GM12878 (cell line): Measurements from ENCODE around the gene MFSD8. TPM values are rescaled to one million over a fixed set of nuclear protein-coding genes. Genes with fewer than 3 reads are reported as not detected.

Experiments used
- BCL3 ChIP-seq: IDR thresholded peaks from 2 replicates; pipeline ENCODE4 v1.6.1; 2011; ENCODE audit warnings: borderline replicate concordance, low read depth, mild to moderate bottlenecking, moderate library complexity, low read length; ENCODE audit not compliant: insufficient read depth, poor library complexity, severe bottlenecking
- HDAC2 ChIP-seq: fragments of 200-600 bp; sonication (generic); IDR thresholded peaks from 2 replicates; pipeline ENCODE4 v1.6.1; 2017
- HSF1 ChIP-seq: fragments of 150-350 bp; IDR thresholded peaks from 2 replicates; pipeline ENCODE4 v1.6.1; 2014; ENCODE audit warnings: mild to moderate bottlenecking, low read depth, low read length
- IRF3 ChIP-seq: fragments of 450-650 bp; IDR thresholded peaks from 2 replicates; pipeline ENCODE4 v1.6.1; 2014; ENCODE audit warnings: mild to moderate bottlenecking
- IRF4 ChIP-seq: IDR thresholded peaks from 2 replicates; pipeline ENCODE4 v1.6.1; 2011; ENCODE audit warnings: low read depth, low read length
- NFYA ChIP-seq: IDR thresholded peaks from 2 replicates; pipeline ENCODE4 v1.6.1; 2011; ENCODE audit warnings: low read depth, mild to moderate bottlenecking, low read length, improper control_type of control experiment, borderline replicate concordance
- RAD51 ChIP-seq: fragments of 450-650 bp; IDR thresholded peaks from 2 replicates; pipeline ENCODE4 v1.6.1; 2016; ENCODE audit warnings: moderate library complexity, mild to moderate bottlenecking, inconsistent platforms
- RFX5 ChIP-seq: IDR thresholded peaks from 2 replicates; pipeline ENCODE4 v1.6.1; 2011; ENCODE audit warnings: low read depth, low read length, improper control_type of control experiment
- SMAD1 ChIP-seq: fragments of 450-650 bp; IDR thresholded peaks from 2 replicates; pipeline ENCODE4 v1.6.1; 2018; ENCODE audit warnings: mild to moderate bottlenecking, low read depth; ENCODE audit not compliant: partially characterized antibody
- YBX1 ChIP-seq: fragments of 450-650 bp; IDR thresholded peaks from 2 replicates; pipeline ENCODE4 v1.6.1; 2016; ENCODE audit warnings: antibody characterized with exemption
- ZBTB33 ChIP-seq: fragments of 450-650 bp; IDR thresholded peaks from 2 replicates; pipeline ENCODE4 v1.6.1; 2017; ENCODE audit warnings: mild to moderate bottlenecking
- ZBTB4 ChIP-seq: fragments of 450-650 bp; formaldehyde crosslinking; IDR thresholded peaks from 2 replicates; pipeline ENCODE4 v1.4.0; 2022; ENCODE audit warnings: mild to moderate bottlenecking, moderate library complexity
- ZBTB40 ChIP-seq: fragments of 450-650 bp; IDR thresholded peaks from 2 replicates; pipeline ENCODE4 v1.6.1; 2016; ENCODE audit warnings: mild to moderate bottlenecking, moderate library complexity, borderline replicate concordance
- ZNF24 ChIP-seq: fragments of 450-650 bp; IDR thresholded peaks from 2 replicates; pipeline ENCODE4 v1.6.1; 2017; ENCODE audit warnings: antibody characterized with exemption, mild to moderate bottlenecking
- polyA plus RNA-seq, 11 experiments: library from polyadenylated mRNA; depleted of rRNA in 4 of 11; unstranded in 6 of 11; stranded (reverse) in 5 of 11; fragments of >200 nt; fragmentation: Nextera tagmentation in 4 of 11; fragmentation: Illumina TruSeq in 1 of 11; extraction: Ambion mirVana in 4 of 11; extraction: Trizol in 1 of 11; gene quantifications; 1 replicate in 1 of 11; 2 replicates in 10 of 11; pipeline versions ENCODE4 v1.2.1 to v1.2.3, GENCODE V29; 2011 to 2016; ENCODE audit warnings: inconsistent platforms in 2 of 11, missing spikeins in 2 of 11, low read depth in 1 of 11
- total RNA-seq, 4 experiments: library from RNA; depleted of rRNA in 3 of 4; stranded (reverse); fragments of >200 nt in 3 of 4; fragmentation: Illumina TruSeq in 1 of 4; extraction: Trizol in 1 of 4; gene quantifications; 2 replicates each; pipeline versions ENCODE4 v1.2.1 to v1.2.3, GENCODE V29; 2013 to 2021

Gene MFSD8
- total and polyA plus RNA-seq, 10 of the 15 experiments (the other 5 are each of a cell fraction or from before 2014, with no cell fraction given), result 12.7 to 29.9 (median 18.4) TPM

- no peak for TF ChIP-seq RAD51
- no peak for TF ChIP-seq HDAC2
- no peak for TF ChIP-seq SMAD1
- TF ChIP-seq ZBTB33, result no peak; the same call in 1 of the 2 replicates
- peak; percentile 67; the same call in 1 of the 2 replicates for TF ChIP-seq IRF4
- TF ChIP-seq ZBTB40, result no peak
- no peak for TF ChIP-seq RFX5
- TF ChIP-seq BCL3, result no peak
- no peak for TF ChIP-seq HSF1
- TF ChIP-seq ZBTB4 (CRISPR knock-in tag), result no peak
- TF ChIP-seq ZNF24, result no peak
- no peak for TF ChIP-seq NFYA
- no peak for TF ChIP-seq YBX1
- no peak for TF ChIP-seq IRF3
These were observed 32.8 kb upstream of the MFSD8 start (continued) for GRCh38 chr4:127997534-127998388.
